ENCODE results near the gene MLN.

The MLN gene

GRCh38 chr6:33770833-33771145 is 33.0 kb downstream of the MLN start:
- DNase-seq (ENCODE audit: insufficient read length, low spot score) (no peak), FAIRE-seq (no peak)
- TF ChIP-seq SPI1 (IDR thresholded peaks at IDR 0.05; ENCODE audit: low read depth, low read length) (no peak), POLR2A (IDR thresholded peaks at IDR 0.05; ENCODE audit: low read depth, low read length) (no peak), POLR2AphosphoS5 (IDR thresholded peaks at IDR 0.05; ENCODE audit: low read depth, low read length) (no peak; the same call in 1 of the 2 replicates), POU2F2 (IDR thresholded peaks at IDR 0.05; ENCODE audit: low read depth, low read length) (no peak)

GRCh38 chr6:33770124-33770832 is 33.5 kb downstream of the MLN start:
- DNase-seq (ENCODE audit: insufficient read length, low spot score), result no peak
- TF ChIP-seq POLR2AphosphoS5 (IDR thresholded peaks at IDR 0.05; ENCODE audit: low read depth, low read length), result no peak
- TF ChIP-seq POLR2A (IDR thresholded peaks at IDR 0.05; ENCODE audit: low read depth, low read length), result no peak
- no peak for TF ChIP-seq TAF1 (IDR thresholded peaks at IDR 0.05; ENCODE audit: low read depth, low read length)
- TF ChIP-seq POU2F2 (IDR thresholded peaks at IDR 0.05; ENCODE audit: low read depth, low read length), result no peak
- no peak for TF ChIP-seq SPI1 (IDR thresholded peaks at IDR 0.05; ENCODE audit: low read depth, low read length)
- TF ChIP-seq PAX5 (IDR thresholded peaks at IDR 0.05; ENCODE audit: insufficient read depth, low read length, severe bottlenecking), result no peak
- FAIRE-seq, result no peak

GRCh38 chr6:33769248-33769821 is 34.5 kb downstream of the MLN start:
- FAIRE-seq (no peak), DNase-seq (ENCODE audit: insufficient read length, low spot score) (no peak)
- TF ChIP-seq TAF1 (IDR thresholded peaks at IDR 0.05; ENCODE audit: low read depth, low read length), result no peak
- TF ChIP-seq POLR2AphosphoS5 (IDR thresholded peaks at IDR 0.05; ENCODE audit: low read depth, low read length), result no peak
- no peak for TF ChIP-seq POU2F2 (IDR thresholded peaks at IDR 0.05; ENCODE audit: low read depth, low read length)
- TF ChIP-seq POLR2A (IDR thresholded peaks at IDR 0.05; ENCODE audit: low read depth, low read length), result no peak
- no peak for TF ChIP-seq SPI1 (IDR thresholded peaks at IDR 0.05; ENCODE audit: low read depth, low read length)
- TF ChIP-seq PAX5 (IDR thresholded peaks at IDR 0.05; ENCODE audit: insufficient read depth, low read length, severe bottlenecking), result no peak

- FAIRE-seq (peak; percentile 81), DNase-seq (ENCODE audit: insufficient read length, low spot score) (peak; percentile 78)
- TF ChIP-seq PAX5 (IDR thresholded peaks at IDR 0.05; ENCODE audit: insufficient read depth, low read length, severe bottlenecking), result no peak
- no peak for TF ChIP-seq SPI1 (IDR thresholded peaks at IDR 0.05; ENCODE audit: low read depth, low read length)
- no peak for TF ChIP-seq POU2F2 (IDR thresholded peaks at IDR 0.05; ENCODE audit: low read depth, low read length)
These were observed 35.1 kb downstream of the MLN start for GRCh38 chr6:33768644-33769120.

GRCh38 chr6:33766921-33767907 is 36.6 kb downstream of the MLN start:
- DNase-seq (ENCODE audit: insufficient read length, low spot score), result no peak
- no peak for FAIRE-seq
- TF ChIP-seq POLR2A (IDR thresholded peaks at IDR 0.05; ENCODE audit: low read depth, low read length) (no peak), POLR2AphosphoS5 (IDR thresholded peaks at IDR 0.05; ENCODE audit: low read depth, low read length) (no peak), PAX5 (IDR thresholded peaks at IDR 0.05; ENCODE audit: insufficient read depth, low read length, severe bottlenecking) (no peak), POU2F2 (IDR thresholded peaks at IDR 0.05; ENCODE audit: low read depth, low read length) (no peak), SPI1 (IDR thresholded peaks at IDR 0.05; ENCODE audit: low read depth, low read length) (no peak), TAF1 (IDR thresholded peaks at IDR 0.05; ENCODE audit: low read depth, low read length) (no peak)

GRCh38 chr6:33765368-33765767 is 38.4 kb downstream of the MLN start:
- no peak for DNase-seq (ENCODE audit: insufficient read length, low spot score)
- no peak for TF ChIP-seq POU2F2 (IDR thresholded peaks at IDR 0.05; ENCODE audit: low read depth, low read length)
- TF ChIP-seq PAX5 (IDR thresholded peaks at IDR 0.05; ENCODE audit: insufficient read depth, low read length, severe bottlenecking), result no peak
- TF ChIP-seq POLR2AphosphoS5 (IDR thresholded peaks at IDR 0.05; ENCODE audit: low read depth, low read length), result no peak
- TF ChIP-seq POLR2A (IDR thresholded peaks at IDR 0.05; ENCODE audit: low read depth, low read length), result no peak
- no peak for TF ChIP-seq SPI1 (IDR thresholded peaks at IDR 0.05; ENCODE audit: low read depth, low read length)
- TF ChIP-seq TAF1 (IDR thresholded peaks at IDR 0.05; ENCODE audit: low read depth, low read length), result no peak
- no peak for FAIRE-seq

GRCh38 chr6:33764036-33764435 is 39.8 kb downstream of the MLN start:
- no peak for TF ChIP-seq SPI1 (IDR thresholded peaks at IDR 0.05; ENCODE audit: low read depth, low read length)
- TF ChIP-seq POLR2AphosphoS5 (IDR thresholded peaks at IDR 0.05; ENCODE audit: low read depth, low read length), result no peak
- TF ChIP-seq POU2F2 (IDR thresholded peaks at IDR 0.05; ENCODE audit: low read depth, low read length), result no peak
- TF ChIP-seq POLR2A (IDR thresholded peaks at IDR 0.05; ENCODE audit: low read depth, low read length), result no peak
- no peak for TF ChIP-seq PAX5 (IDR thresholded peaks at IDR 0.05; ENCODE audit: insufficient read depth, low read length, severe bottlenecking)
- no peak for TF ChIP-seq TAF1 (IDR thresholded peaks at IDR 0.05; ENCODE audit: low read depth, low read length)
- DNase-seq (ENCODE audit: insufficient read length, low spot score) (no peak), FAIRE-seq (no peak)

GRCh38 chr6:33763483-33763882 is 40.3 kb downstream of the MLN start:
- TF ChIP-seq POLR2A (IDR thresholded peaks at IDR 0.05; ENCODE audit: low read depth, low read length), result no peak
- TF ChIP-seq POLR2AphosphoS5 (IDR thresholded peaks at IDR 0.05; ENCODE audit: low read depth, low read length), result no peak
- no peak for TF ChIP-seq TAF1 (IDR thresholded peaks at IDR 0.05; ENCODE audit: low read depth, low read length)
- TF ChIP-seq POU2F2 (IDR thresholded peaks at IDR 0.05; ENCODE audit: low read depth, low read length), result no peak
- TF ChIP-seq PAX5 (IDR thresholded peaks at IDR 0.05; ENCODE audit: insufficient read depth, low read length, severe bottlenecking), result no peak
- TF ChIP-seq SPI1 (IDR thresholded peaks at IDR 0.05; ENCODE audit: low read depth, low read length), result no peak
- FAIRE-seq (no peak), DNase-seq (ENCODE audit: insufficient read length, low spot score) (no peak)

- DNase-seq (ENCODE audit: insufficient read length, low spot score) (no peak), FAIRE-seq (no peak)
- TF ChIP-seq PAX5 (IDR thresholded peaks at IDR 0.05; ENCODE audit: insufficient read depth, low read length, severe bottlenecking) (no peak), POU2F2 (IDR thresholded peaks at IDR 0.05; ENCODE audit: low read depth, low read length) (no peak), POLR2AphosphoS5 (IDR thresholded peaks at IDR 0.05; ENCODE audit: low read depth, low read length) (no peak), TAF1 (IDR thresholded peaks at IDR 0.05; ENCODE audit: low read depth, low read length) (no peak), SPI1 (IDR thresholded peaks at IDR 0.05; ENCODE audit: low read depth, low read length) (no peak), POLR2A (IDR thresholded peaks at IDR 0.05; ENCODE audit: low read depth, low read length) (no peak)
These were observed 41.1 kb downstream of the MLN start for GRCh38 chr6:33762713-33763112.

All from GM12891 (cell line).